Nephron (organoid): ENCODE data around the gene SEC22A.

ENCODE experiments used
- H3K27ac Mint-ChIP-seq, 3 experiments: 2 replicates each; pipeline ENCODE4 v1.8.0; 2020; ENCODE audit warnings: mixed read lengths in 3 of 3, mild to moderate bottlenecking in 2 of 3, moderate library complexity in 1 of 3
- H3K27me3 Mint-ChIP-seq: 2 replicates; pipeline ENCODE4 v1.8.0; 2021; ENCODE audit warnings: low read depth, mild to moderate bottlenecking, moderate library complexity, mixed read lengths
- H3K36me3 Mint-ChIP-seq: 2 replicates; pipeline ENCODE4 v1.8.0; 2020; ENCODE audit warnings: low read depth, mixed read lengths
- H3K4me1 Mint-ChIP-seq: 2 replicates; pipeline ENCODE4 v1.8.0; 2020; ENCODE audit warnings: mixed read lengths
- H3K4me3 Mint-ChIP-seq, 3 experiments: 2 replicates each; pipeline ENCODE4 v1.8.0; 2020; ENCODE audit warnings: mild to moderate bottlenecking in 3 of 3, mixed read lengths in 3 of 3, moderate library complexity in 2 of 3
- H3K9me3 Mint-ChIP-seq: 2 replicates; pipeline ENCODE4 v1.8.0; 2020; ENCODE audit warnings: mixed read lengths
- CTCF ChIP-seq, 3 experiments: fragments of 200-600 bp; sonication (generic); IDR thresholded peaks; one replicate each; pipeline ENCODE4 v1.5.0; 2021; ENCODE audit warnings: antibody characterized with exemption in 3 of 3; ENCODE audit not compliant: unreplicated experiment in 3 of 3

The SEC22A gene

GRCh38 chr3:123239756-123240155 lies 38.0 kb downstream of the SEC22A start:
- H3K36me3 Mint-ChIP-seq: peaks cover 69% of the 10 kb centered on the region

GRCh38 chr3:123244128-123244527 lies 42.4 kb downstream of the SEC22A start:
- TF ChIP-seq CTCF (IDR thresholded peaks at IDR 0.05; ENCODE audit: unreplicated experiment in 3 of 3): no peak
- H3K4me1 Mint-ChIP-seq: peaks cover 24% of the 10 kb centered on the region
- no peak overlapping the region for H3K4me3 Mint-ChIP-seq
- H3K27me3 Mint-ChIP-seq: no peaks in the 10 kb centered on the region
- no peak overlapping the region for H3K27ac Mint-ChIP-seq
- H3K9me3 Mint-ChIP-seq: peaks cover 13% of the 10 kb centered on the region
- peaks cover 64% of the 10 kb centered on the region for H3K36me3 Mint-ChIP-seq

More at GRCh38 chr3:123239756-123240155, 38.0 kb downstream of the SEC22A start:
- no peak overlapping the region for H3K4me3 Mint-ChIP-seq
- no peak for TF ChIP-seq CTCF (IDR thresholded peaks at IDR 0.05; ENCODE audit: unreplicated experiment in 3 of 3)
- peaks cover 17% of the 10 kb centered on the region for H3K9me3 Mint-ChIP-seq
- H3K4me1 Mint-ChIP-seq: peaks cover 3% of the 10 kb centered on the region
- no peaks in the 10 kb centered on the region for H3K27me3 Mint-ChIP-seq
- H3K27ac Mint-ChIP-seq: no peak overlapping the region

- H3K4me3 Mint-ChIP-seq: no peak overlapping the region
- H3K9me3 Mint-ChIP-seq: peaks cover 3% of the 10 kb centered on the region
- H3K4me1 Mint-ChIP-seq: peaks cover 24% of the 10 kb centered on the region
- H3K27me3 Mint-ChIP-seq: no peaks in the 10 kb centered on the region
- TF ChIP-seq CTCF (IDR thresholded peaks at IDR 0.05; ENCODE audit: unreplicated experiment in 3 of 3): no peak
- H3K36me3 Mint-ChIP-seq: peaks cover 51% of the 10 kb centered on the region
- peak overlapping the region in 2 of 3 experiments; percentile 1 to 3 for H3K27ac Mint-ChIP-seq
Measured at GRCh38 chr3:123246866-123247265, 45.1 kb downstream of the SEC22A start.

DNA sequence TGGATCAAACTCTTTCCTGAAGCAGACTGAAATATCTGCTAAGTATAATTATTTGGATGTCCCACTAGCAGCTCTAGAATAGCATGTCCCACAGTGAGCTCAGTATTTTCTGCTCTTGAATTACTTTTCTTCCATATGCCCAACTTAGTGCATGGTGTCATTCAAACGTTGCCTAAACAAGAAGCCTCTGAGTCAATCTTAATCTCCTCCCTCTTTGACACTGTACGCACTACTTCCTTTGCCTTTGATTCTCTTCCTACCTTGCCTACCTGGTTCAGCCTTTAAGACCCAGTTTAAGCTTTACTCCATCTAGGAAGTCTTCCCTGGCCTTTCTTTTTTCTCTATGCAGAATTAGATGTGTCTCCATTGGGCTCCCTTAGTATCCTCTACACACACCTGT lies 54.5 kb downstream of the SEC22A start:
- Mint-ChIP-seq H3K27me3 (no peaks in the 10 kb centered on the region), H3K4me3 (no peak overlapping the region), H3K9me3 (no peaks in the 10 kb centered on the region), H3K27ac (no peak overlapping the region), H3K36me3 (peaks cover 13% of the 10 kb centered on the region), H3K4me1 (peaks cover 4% of the 10 kb centered on the region)
- no peak for TF ChIP-seq CTCF (IDR thresholded peaks at IDR 0.05; ENCODE audit: unreplicated experiment in 3 of 3)

- Mint-ChIP-seq H3K4me1 (peaks cover 4% of the 10 kb centered on the region), H3K9me3 (no peaks in the 10 kb centered on the region), H3K36me3 (peaks cover 17% of the 10 kb centered on the region), H3K4me3 (no peak overlapping the region), H3K27ac (no peak overlapping the region), H3K27me3 (no peaks in the 10 kb centered on the region)
- no peak for TF ChIP-seq CTCF (IDR thresholded peaks at IDR 0.05; ENCODE audit: unreplicated experiment in 3 of 3)
Measured at GRCh38 chr3:123258359-123258758, 56.6 kb downstream of the SEC22A start.

DNA sequence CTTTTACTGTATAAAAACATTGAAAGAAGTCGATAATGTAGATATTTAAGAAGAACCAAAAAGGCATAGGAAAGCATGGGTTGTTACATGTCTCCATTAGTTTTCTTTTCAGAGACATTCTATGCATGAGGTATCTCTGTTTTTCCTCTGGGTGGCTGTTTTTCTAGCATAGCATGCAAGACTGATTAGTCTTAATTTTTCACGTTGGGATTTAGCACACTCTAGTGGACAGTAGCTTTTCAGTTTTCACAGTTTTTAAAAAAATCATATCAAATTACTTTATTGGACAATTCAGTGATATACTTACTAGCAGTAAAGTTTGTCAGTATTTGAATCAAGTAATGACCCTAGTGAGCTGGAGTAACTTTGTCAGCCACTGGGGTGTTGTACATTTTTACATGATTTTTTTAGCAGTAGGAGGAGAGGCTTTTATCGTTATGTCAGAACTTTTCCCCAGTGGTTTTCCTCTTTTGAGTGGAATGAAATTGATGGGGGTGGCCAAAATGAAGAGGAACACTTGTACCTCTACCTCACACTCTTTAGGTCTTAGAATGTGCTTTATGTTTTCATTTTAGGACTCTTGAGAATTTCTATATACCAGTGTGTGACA lies 57.2 kb downstream of the SEC22A start:
- Mint-ChIP-seq H3K36me3 (peaks cover 19% of the 10 kb centered on the region), H3K4me3 (no peak overlapping the region), H3K4me1 (peaks cover 4% of the 10 kb centered on the region), H3K9me3 (no peaks in the 10 kb centered on the region), H3K27ac (no peak overlapping the region), H3K27me3 (no peaks in the 10 kb centered on the region)
- peak; percentile 64 to 78 (median 73) for TF ChIP-seq CTCF (IDR thresholded peaks at IDR 0.05; ENCODE audit: unreplicated experiment in 3 of 3)
